SK-N-SH treated with all-trans-retinoic acid at 6 μM for 48 hours (cell line): Measurements from ENCODE around the gene ZNF550.

Source experiments
- ATAC-seq: fragments of 200-7000 bp; cut with Tn5 transposase; 3 replicates; pipeline ENCODE4 v1.9.1; 2020; ENCODE audit warnings: mild to moderate bottlenecking, moderate library complexity
- ARNTL ChIP-seq: fragments of 450-650 bp; formaldehyde crosslinking; IDR thresholded peaks from 2 replicates; pipeline ENCODE4 v1.5.0; 2020; ENCODE audit warnings: low read depth, mild to moderate bottlenecking, moderate library complexity, borderline replicate concordance
- CSDC2 ChIP-seq: fragments of 250-450 bp; sonication (Bioruptor Pico); IDR thresholded peaks from 2 replicates; pipeline ENCODE4 v1.5.0; 2020; ENCODE audit warnings: mild to moderate bottlenecking, moderate library complexity
- CSRNP3 ChIP-seq: fragments of 250-450 bp; sonication (Bioruptor Pico); IDR thresholded peaks from 2 replicates; pipeline ENCODE4 v1.5.1; 2021; ENCODE audit warnings: mild to moderate bottlenecking, moderate library complexity
- ESRRG ChIP-seq: fragments of 250-450 bp; sonication (Bioruptor Pico); IDR thresholded peaks from 2 replicates; pipeline ENCODE4 v1.6.1; 2021; ENCODE audit warnings: mild to moderate bottlenecking
- GLIS3 ChIP-seq: fragments of 250-450 bp; sonication (Bioruptor Pico); IDR thresholded peaks from 2 replicates; pipeline ENCODE4 v1.5.0; 2020; ENCODE audit warnings: mild to moderate bottlenecking, moderate library complexity
- ISL1 ChIP-seq: fragments of 250-450 bp; sonication (Bioruptor Pico); IDR thresholded peaks from 2 replicates; pipeline ENCODE4 v2.1.2; 2022; ENCODE audit warnings: mild to moderate bottlenecking, moderate library complexity
- PATZ1 ChIP-seq: fragments of 250-450 bp; sonication (Bioruptor Pico); IDR thresholded peaks from 2 replicates; pipeline ENCODE4 v1.8.0; 2020; ENCODE audit warnings: mild to moderate bottlenecking, moderate library complexity, borderline replicate concordance
- POU6F1 ChIP-seq: fragments of 250-450 bp; sonication (Bioruptor Pico); IDR thresholded peaks from 2 replicates; pipeline ENCODE4 v1.8.0; 2021; ENCODE audit warnings: low read depth, mild to moderate bottlenecking, moderate library complexity, borderline replicate concordance
- PPARA ChIP-seq: fragments of 250-450 bp; sonication (Bioruptor Pico); IDR thresholded peaks from 2 replicates; pipeline ENCODE4 v1.5.0; 2020; ENCODE audit warnings: mild to moderate bottlenecking, borderline replicate concordance
- TOX ChIP-seq: fragments of 250-450 bp; sonication (Bioruptor Pico); IDR thresholded peaks from 2 replicates; pipeline ENCODE4 v1.8.0; 2021; ENCODE audit warnings: mild to moderate bottlenecking, moderate library complexity, borderline replicate concordance
- TSHZ2 ChIP-seq: fragments of 250-450 bp; sonication (Bioruptor Pico); IDR thresholded peaks from 2 replicates; pipeline ENCODE4 v1.5.0; 2020; ENCODE audit warnings: mild to moderate bottlenecking, moderate library complexity
- ZFP3 ChIP-seq: fragments of 250-450 bp; sonication (Bioruptor Pico); IDR thresholded peaks from 2 replicates; pipeline ENCODE4 v1.5.0; 2020; ENCODE audit warnings: mild to moderate bottlenecking, moderate library complexity
- ZFP30 ChIP-seq: fragments of 450-650 bp; formaldehyde crosslinking; IDR thresholded peaks from 2 replicates; pipeline ENCODE4 v1.5.0; 2022; ENCODE audit warnings: mild to moderate bottlenecking, moderate library complexity
- ZNF565 ChIP-seq: fragments of 450-650 bp; formaldehyde crosslinking; conservative IDR thresholded peaks from 2 replicates; pipeline ENCODE4 v1.5.0; 2020; ENCODE audit warnings: low read depth, mild to moderate bottlenecking, moderate library complexity
- ZNF8 ChIP-seq: fragments of 450-650 bp; formaldehyde crosslinking; IDR thresholded peaks from 2 replicates; pipeline ENCODE4 v1.5.0; 2020; ENCODE audit warnings: mild to moderate bottlenecking, moderate library complexity

ZNF550 gene

GRCh38 chr19:57583521-57584416 lies 24.1 kb upstream of the ZNF550 start, which contains the start of gene ZIK1:
TSS of gene ZIK1 (plus strand) at chr19:57584145. CDS start at chr19:57584357, 212 bp downstream.
- peak; percentile 95 for ATAC-seq
- TF ChIP-seq PATZ1: no peak
- no peak for TF ChIP-seq GLIS3 (CRISPR knock-in tag)
- TF ChIP-seq PPARA (CRISPR knock-in tag): no peak
- no peak for TF ChIP-seq TSHZ2 (CRISPR knock-in tag)
- TF ChIP-seq ZNF8 (CRISPR knock-in tag): no peak
- TF ChIP-seq POU6F1 (CRISPR knock-in tag): no peak
- TF ChIP-seq ISL1: no peak
- TF ChIP-seq ESRRG: no peak
- no peak for TF ChIP-seq ZFP3 (CRISPR knock-in tag)
- TF ChIP-seq ARNTL (CRISPR knock-in tag): no peak
- TF ChIP-seq, all 23 proteins: peak for 0

GRCh38 chr19:57583104-57583520 lies 23.4 kb upstream of the ZNF550 start:
- no peak for ATAC-seq
- no peak for TF ChIP-seq PPARA (CRISPR knock-in tag)
- no peak for TF ChIP-seq TSHZ2 (CRISPR knock-in tag)
- no peak for TF ChIP-seq CSDC2 (CRISPR knock-in tag)
- no peak for TF ChIP-seq ZNF565 (CRISPR knock-in tag)
- no peak for TF ChIP-seq ISL1
- TF ChIP-seq ZNF8 (CRISPR knock-in tag): no peak
- TF ChIP-seq PATZ1: no peak
- no peak for TF ChIP-seq CSRNP3 (CRISPR knock-in tag)
- no peak for TF ChIP-seq GLIS3 (CRISPR knock-in tag)
- no peak for TF ChIP-seq ESRRG
- no peak for TF ChIP-seq ZFP30 (CRISPR knock-in tag)
- TF ChIP-seq TOX (CRISPR knock-in tag): no peak
- TF ChIP-seq, all 23 proteins: peak for 0
